ENCODE results near the gene STXBP1. TPM values are rescaled to one million over a fixed set of nuclear protein-coding genes. Genes with fewer than 3 reads are reported as not detected.

Gene STXBP1
- total RNA-seq, 1 donor: 19.9 TPM

GRCh38 chr9:127567730-127568617, 44.1 kb upstream of the STXBP1 start:
- Histone ChIP-seq H2AFZ (ENCODE audit: low read length) (no peak overlapping the region), H3K4me2 (ENCODE audit: insufficient read depth, low read length) (peak overlapping the region; percentile 96), H3K4me1 (ENCODE audit: insufficient read depth, low read length) (peaks cover 57% of the 10 kb centered on the region), H3K4me3 (ENCODE audit: insufficient read depth, low read length) (peak overlapping the region; percentile 96), H3K27me3 (ENCODE audit: insufficient read depth, low read length) (no peaks in the 10 kb centered on the region), H4K20me1 (ENCODE audit: insufficient read depth, low read length) (peaks cover 37% of the 10 kb centered on the region), H3K79me2 (ENCODE audit: insufficient read depth, low read length) (peaks cover 79% of the 10 kb centered on the region), H3K9me3 (ENCODE audit: low read depth, low read length) (no peaks in the 10 kb centered on the region), H3K36me3 (ENCODE audit: insufficient read depth, low read length) (peaks cover 22% of the 10 kb centered on the region), H3K27ac (ENCODE audit: low read depth, low read length) (peak overlapping the region; percentile 85)
- DNase-seq (ENCODE audit: insufficient read length, low spot score, missing footprints): peak; percentile 92
- TF ChIP-seq, protein P1, sequence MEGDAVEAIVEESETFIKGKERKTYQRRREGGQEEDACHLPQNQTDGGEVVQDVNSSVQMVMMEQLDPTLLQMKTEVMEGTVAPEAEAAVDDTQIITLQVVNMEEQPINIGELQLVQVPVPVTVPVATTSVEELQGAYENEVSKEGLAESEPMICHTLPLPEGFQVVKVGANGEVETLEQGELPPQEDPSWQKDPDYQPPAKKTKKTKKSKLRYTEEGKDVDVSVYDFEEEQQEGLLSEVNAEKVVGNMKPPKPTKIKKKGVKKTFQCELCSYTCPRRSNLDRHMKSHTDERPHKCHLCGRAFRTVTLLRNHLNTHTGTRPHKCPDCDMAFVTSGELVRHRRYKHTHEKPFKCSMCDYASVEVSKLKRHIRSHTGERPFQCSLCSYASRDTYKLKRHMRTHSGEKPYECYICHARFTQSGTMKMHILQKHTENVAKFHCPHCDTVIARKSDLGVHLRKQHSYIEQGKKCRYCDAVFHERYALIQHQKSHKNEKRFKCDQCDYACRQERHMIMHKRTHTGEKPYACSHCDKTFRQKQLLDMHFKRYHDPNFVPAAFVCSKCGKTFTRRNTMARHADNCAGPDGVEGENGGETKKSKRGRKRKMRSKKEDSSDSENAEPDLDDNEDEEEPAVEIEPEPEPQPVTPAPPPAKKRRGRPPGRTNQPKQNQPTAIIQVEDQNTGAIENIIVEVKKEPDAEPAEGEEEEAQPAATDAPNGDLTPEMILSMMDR (IDR thresholded peaks at IDR 0.05; ENCODE audit: extremely low read depth, low read depth, low read length): no peak

GRCh38 chr9:127568618-127568970, 43.5 kb upstream of the STXBP1 start:
- H3K9me3 ChIP-seq (ENCODE audit: low read depth, low read length): no peaks in the 10 kb centered on the region
- TF ChIP-seq, protein P1 (IDR thresholded peaks at IDR 0.05; ENCODE audit: extremely low read depth, low read depth, low read length): no peak
- peak; percentile 68 for DNase-seq (ENCODE audit: insufficient read length, low spot score, missing footprints)
- peak overlapping the region; percentile 96 for H3K4me2 ChIP-seq (ENCODE audit: insufficient read depth, low read length)
- H3K27me3 ChIP-seq (ENCODE audit: insufficient read depth, low read length): no peaks in the 10 kb centered on the region
- peaks cover 21% of the 10 kb centered on the region for H3K36me3 ChIP-seq (ENCODE audit: insufficient read depth, low read length)
- peak overlapping the region; percentile 96 for H3K4me3 ChIP-seq (ENCODE audit: insufficient read depth, low read length)
- peaks cover 57% of the 10 kb centered on the region for H3K4me1 ChIP-seq (ENCODE audit: insufficient read depth, low read length)
- peaks cover 73% of the 10 kb centered on the region for H3K79me2 ChIP-seq (ENCODE audit: insufficient read depth, low read length)
- H4K20me1 ChIP-seq (ENCODE audit: insufficient read depth, low read length): peaks cover 32% of the 10 kb centered on the region
- H3K27ac ChIP-seq (ENCODE audit: low read depth, low read length): peak overlapping the region; percentile 85
- H2AFZ ChIP-seq (ENCODE audit: low read length): no peak overlapping the region

GRCh38 chr9:127568971-127569885, 42.8 kb upstream of the STXBP1 start:
- Histone ChIP-seq H4K20me1 (ENCODE audit: insufficient read depth, low read length) (peaks cover 29% of the 10 kb centered on the region), H3K36me3 (ENCODE audit: insufficient read depth, low read length) (peaks cover 16% of the 10 kb centered on the region)

More at GRCh38 chr9:127568971-127569885, 42.8 kb upstream of the STXBP1 start:
- no peaks in the 10 kb centered on the region for H3K9me3 ChIP-seq (ENCODE audit: low read depth, low read length)
- peak overlapping the region; percentile 83 for H3K4me2 ChIP-seq (ENCODE audit: insufficient read depth, low read length)
- H3K4me1 ChIP-seq (ENCODE audit: insufficient read depth, low read length): peaks cover 57% of the 10 kb centered on the region
- no peak overlapping the region for H2AFZ ChIP-seq (ENCODE audit: low read length)
- H3K4me3 ChIP-seq (ENCODE audit: insufficient read depth, low read length): peak overlapping the region; percentile 96
- no peaks in the 10 kb centered on the region for H3K27me3 ChIP-seq (ENCODE audit: insufficient read depth, low read length)
- peak overlapping the region; percentile 85 for H3K27ac ChIP-seq (ENCODE audit: low read depth, low read length)
- TF ChIP-seq, protein P1 (IDR thresholded peaks at IDR 0.05; ENCODE audit: extremely low read depth, low read depth, low read length): no peak
- DNase-seq (ENCODE audit: insufficient read length, low spot score, missing footprints): peak; percentile 99
- H3K79me2 ChIP-seq (ENCODE audit: insufficient read depth, low read length): peaks cover 66% of the 10 kb centered on the region
